ENCODE measurements around the gene TNNT2.
A peak's percentile ranks its signal among the peaks of the same experiment; 100 is the strongest.

TNNT2 gene

DNA sequence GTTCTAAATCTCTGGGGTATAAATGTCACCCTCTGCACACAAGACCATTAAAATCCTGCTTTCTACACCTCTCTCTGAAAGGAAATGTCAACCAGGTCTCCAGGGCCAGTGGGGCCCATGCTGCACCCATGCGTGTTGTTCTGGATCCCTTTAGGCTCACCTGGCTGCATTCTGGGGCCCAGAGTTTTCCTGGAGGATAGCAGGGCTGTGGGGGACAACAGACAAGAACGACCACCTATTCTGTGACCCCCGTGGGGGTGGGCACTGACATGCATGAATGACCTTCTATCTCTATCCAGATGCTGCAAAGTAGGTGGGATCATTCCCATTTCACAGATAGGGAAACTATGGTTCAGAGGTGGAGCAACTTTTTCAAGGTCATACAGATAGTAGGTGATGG is 41.6 kb downstream of the TNNT2 start:
- no peak overlapping the region for H3K27ac ChIP-seq (replicated peaks; ENCODE audit: low read length)
- H2BK5ac ChIP-seq (ENCODE audit: low read length) = no peak overlapping the region
- H3K27me3 ChIP-seq (ENCODE audit: control insufficient read depth in 3 of 3, insufficient read depth in 3 of 3, low read depth in 1 of 3, low read length in 3 of 3) = peaks cover 0 to 7% (median 0%) of the 10 kb centered on the region in 3 experiments
- DNase-seq (ENCODE audit: low spot score) = no peak
- H4K91ac ChIP-seq (ENCODE audit: low read depth, low read length, poor library complexity) = no peak overlapping the region
- H3K4me1 ChIP-seq (ENCODE audit: control insufficient read depth in 2 of 2, insufficient read depth in 1 of 2, low read depth in 1 of 2, low read length in 2 of 2) = peaks cover 0 to 6% of the 10 kb centered on the region in 2 donors
- no peak overlapping the region for H3K23ac ChIP-seq (ENCODE audit: low read depth, low read length, poor library complexity)
- no peak overlapping the region for H4K8ac ChIP-seq (ENCODE audit: low read depth, low read length)
- no peak overlapping the region for H2BK15ac ChIP-seq (ENCODE audit: low read length)
- H3K18ac ChIP-seq (ENCODE audit: low read length) = no peak overlapping the region
- H2AFZ ChIP-seq (ENCODE audit: low read length) = no peak overlapping the region
- H3K36me3 ChIP-seq (replicated peaks in 1 of 2; ENCODE audit: control insufficient read depth in 2 of 2, insufficient read depth in 2 of 2, low read length in 2 of 2) = no peaks in the 10 kb centered on the region
- H3K4ac ChIP-seq (ENCODE audit: low read length) = no peak overlapping the region
- H3K14ac ChIP-seq (ENCODE audit: low read length) = no peak overlapping the region
- H3K9ac ChIP-seq (ENCODE audit: low read depth, low read length, poor library complexity) = no peak overlapping the region
- H2BK12ac ChIP-seq (ENCODE audit: low read length) = no peak overlapping the region
- H3K9me3 ChIP-seq (replicated peaks in 1 of 2; ENCODE audit: control insufficient read depth in 2 of 2, insufficient read depth in 1 of 2, low read depth in 1 of 2, low read length in 2 of 2) = no peaks in the 10 kb centered on the region
- no CpG with 5 or more reads among the region's 3 CpGs for WGBS, 2 donors (ENCODE audit: extremely low coverage in 2 of 2, insufficient read length in 2 of 2, insufficient replicate concordance in 1 of 2)
- H3K4me2 ChIP-seq (ENCODE audit: insufficient read depth, low read length, poor library complexity, severe bottlenecking) = no peak overlapping the region
- H3K4me3 ChIP-seq (ENCODE audit: low read length in 2 of 2) = no peak overlapping the region
- no peak overlapping the region for H2BK120ac ChIP-seq (ENCODE audit: low read depth, low read length)
- no peak overlapping the region for H2AK5ac ChIP-seq (ENCODE audit: low read depth, low read length)
- no peaks in the 10 kb centered on the region for H3K79me1 ChIP-seq (ENCODE audit: low read depth, low read length)

- no peak for DNase-seq (ENCODE audit: low spot score)
- peaks cover 0 to 6% of the 10 kb centered on the region in 2 donors for H3K4me1 ChIP-seq (ENCODE audit: control insufficient read depth in 2 of 2, insufficient read depth in 1 of 2, low read depth in 1 of 2, low read length in 2 of 2)
- no peak overlapping the region for H2BK15ac ChIP-seq (ENCODE audit: low read length)
- no peaks in the 10 kb centered on the region for H3K9me3 ChIP-seq (replicated peaks in 1 of 2; ENCODE audit: control insufficient read depth in 2 of 2, insufficient read depth in 1 of 2, low read depth in 1 of 2, low read length in 2 of 2)
- H3K4ac ChIP-seq (ENCODE audit: low read length) = no peak overlapping the region
- H3K18ac ChIP-seq (ENCODE audit: low read length) = no peak overlapping the region
- H2AFZ ChIP-seq (ENCODE audit: low read length) = no peak overlapping the region
- H3K4me3 ChIP-seq (ENCODE audit: low read length in 2 of 2) = no peak overlapping the region
- no peak overlapping the region for H4K8ac ChIP-seq (ENCODE audit: low read depth, low read length)
- H3K9ac ChIP-seq (ENCODE audit: low read depth, low read length, poor library complexity) = no peak overlapping the region
- H3K27me3 ChIP-seq (ENCODE audit: control insufficient read depth in 3 of 3, insufficient read depth in 3 of 3, low read depth in 1 of 3, low read length in 3 of 3) = peaks cover 0 to 9% (median 0%) of the 10 kb centered on the region in 3 experiments
- no peak overlapping the region for H3K27ac ChIP-seq (replicated peaks; ENCODE audit: low read length)
- H3K79me1 ChIP-seq (ENCODE audit: low read depth, low read length) = no peaks in the 10 kb centered on the region
- H3K23ac ChIP-seq (ENCODE audit: low read depth, low read length, poor library complexity) = no peak overlapping the region
- H2BK12ac ChIP-seq (ENCODE audit: low read length) = no peak overlapping the region
- no peak overlapping the region for H2AK5ac ChIP-seq (ENCODE audit: low read depth, low read length)
- no peak overlapping the region for H3K4me2 ChIP-seq (ENCODE audit: insufficient read depth, low read length, poor library complexity, severe bottlenecking)
- H2BK5ac ChIP-seq (ENCODE audit: low read length) = no peak overlapping the region
- no peaks in the 10 kb centered on the region for H3K36me3 ChIP-seq (replicated peaks in 1 of 2; ENCODE audit: control insufficient read depth in 2 of 2, insufficient read depth in 2 of 2, low read length in 2 of 2)
- no CpG with 5 or more reads among the region's 10 CpGs for WGBS, 2 donors (ENCODE audit: extremely low coverage in 2 of 2, insufficient read length in 2 of 2, insufficient replicate concordance in 1 of 2)
- H3K14ac ChIP-seq (ENCODE audit: low read length) = no peak overlapping the region
- H2BK120ac ChIP-seq (ENCODE audit: low read depth, low read length) = no peak overlapping the region
- H4K91ac ChIP-seq (ENCODE audit: low read depth, low read length, poor library complexity) = no peak overlapping the region
Observed at GRCh38 chr1:201335174-201335870, 42.2 kb downstream of the TNNT2 start.

GRCh38 chr1:201334325-201335173 is 42.9 kb downstream of the TNNT2 start:
- peaks cover 0 to 6% of the 10 kb centered on the region in 2 donors for H3K4me1 ChIP-seq (ENCODE audit: control insufficient read depth in 2 of 2, insufficient read depth in 1 of 2, low read depth in 1 of 2, low read length in 2 of 2)
- no peak overlapping the region for H3K4ac ChIP-seq (ENCODE audit: low read length)
- H2AFZ ChIP-seq (ENCODE audit: low read length) = no peak overlapping the region
- H3K18ac ChIP-seq (ENCODE audit: low read length) = peak overlapping the region; percentile 58
- DNase-seq (ENCODE audit: low spot score) = no peak
- H3K4me3 ChIP-seq (ENCODE audit: low read length in 2 of 2) = no peak overlapping the region
- H3K9me3 ChIP-seq (replicated peaks in 1 of 2; ENCODE audit: control insufficient read depth in 2 of 2, insufficient read depth in 1 of 2, low read depth in 1 of 2, low read length in 2 of 2) = no peaks in the 10 kb centered on the region
- no peak overlapping the region for H2BK120ac ChIP-seq (ENCODE audit: low read depth, low read length)
- no peak overlapping the region for H2BK12ac ChIP-seq (ENCODE audit: low read length)
- H2AK5ac ChIP-seq (ENCODE audit: low read depth, low read length) = no peak overlapping the region
- H2BK15ac ChIP-seq (ENCODE audit: low read length) = no peak overlapping the region
- no peak overlapping the region for H3K23ac ChIP-seq (ENCODE audit: low read depth, low read length, poor library complexity)
- no peak overlapping the region for H4K91ac ChIP-seq (ENCODE audit: low read depth, low read length, poor library complexity)
- WGBS, 2 donors (ENCODE audit: extremely low coverage in 2 of 2, insufficient read length in 2 of 2, insufficient replicate concordance in 1 of 2) = no CpG with 5 or more reads among the region's 11 CpGs
- H3K36me3 ChIP-seq (replicated peaks in 1 of 2; ENCODE audit: control insufficient read depth in 2 of 2, insufficient read depth in 2 of 2, low read length in 2 of 2) = no peaks in the 10 kb centered on the region
- H3K79me1 ChIP-seq (ENCODE audit: low read depth, low read length) = no peaks in the 10 kb centered on the region
- no peak overlapping the region for H3K9ac ChIP-seq (ENCODE audit: low read depth, low read length, poor library complexity)
- peak overlapping the region; percentile 72 for H3K14ac ChIP-seq (ENCODE audit: low read length)
- H3K27ac ChIP-seq (replicated peaks; ENCODE audit: low read length) = no peak overlapping the region
- no peak overlapping the region for H4K8ac ChIP-seq (ENCODE audit: low read depth, low read length)
- peaks cover 0 to 15% (median 0%) of the 10 kb centered on the region in 3 experiments for H3K27me3 ChIP-seq (ENCODE audit: control insufficient read depth in 3 of 3, insufficient read depth in 3 of 3, low read depth in 1 of 3, low read length in 3 of 3)
- H3K4me2 ChIP-seq (ENCODE audit: insufficient read depth, low read length, poor library complexity, severe bottlenecking) = no peak overlapping the region
- H2BK5ac ChIP-seq (ENCODE audit: low read length) = peak overlapping the region; percentile 49

Data from neuronal stem cell (in vitro differentiated cells).